NCI-H128 (cell line): ENCODE results near the gene CAPNS2.

Experiments used
- DNase-seq: peaks from one replicate; lab custom pipeline; 2025; ENCODE audit not compliant: unreplicated experiment; lab: John Stamatoyannopoulos, UW

CAPNS2 gene

DNA sequence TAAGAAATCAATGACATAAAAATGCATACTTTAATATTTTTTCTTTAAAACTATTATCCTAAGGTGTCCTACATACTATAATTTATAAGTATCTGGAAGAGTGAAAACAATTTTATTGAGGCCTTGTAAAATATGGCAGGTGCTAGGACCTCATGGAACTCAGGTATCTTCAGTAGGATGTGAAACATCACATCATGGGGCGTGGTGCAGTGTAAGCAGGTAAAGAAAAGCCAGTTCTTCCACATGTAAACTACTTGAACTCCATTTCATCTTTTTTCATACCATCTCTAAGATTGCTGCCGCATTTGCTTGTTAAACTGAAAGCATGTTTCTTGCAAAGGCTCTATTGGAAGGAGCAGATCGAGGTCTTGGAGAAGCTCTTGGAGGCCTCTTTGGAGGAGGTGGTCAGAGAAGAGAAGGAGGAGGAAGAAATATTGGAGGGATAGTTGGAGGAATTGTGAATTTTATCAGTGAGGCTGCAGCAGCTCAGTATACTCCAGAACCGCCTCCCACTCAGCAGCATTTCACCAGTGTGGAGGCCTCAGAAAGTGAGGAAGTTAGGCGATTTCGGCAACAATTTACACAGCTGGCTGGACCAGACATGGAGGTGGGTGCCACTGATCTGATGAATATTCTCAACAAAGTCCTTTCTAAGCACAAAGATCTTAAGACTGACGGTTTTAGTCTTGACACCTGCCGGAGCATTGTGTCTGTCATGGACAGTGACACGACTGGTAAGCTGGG is at the start of gene CAPNS2:
TSS of gene CAPNS2 (plus strand) at position 253 of the 744 bp plus-strand sequence. CDS start at position 326, 73 bp downstream.
- no peak for DNase-seq

DNA sequence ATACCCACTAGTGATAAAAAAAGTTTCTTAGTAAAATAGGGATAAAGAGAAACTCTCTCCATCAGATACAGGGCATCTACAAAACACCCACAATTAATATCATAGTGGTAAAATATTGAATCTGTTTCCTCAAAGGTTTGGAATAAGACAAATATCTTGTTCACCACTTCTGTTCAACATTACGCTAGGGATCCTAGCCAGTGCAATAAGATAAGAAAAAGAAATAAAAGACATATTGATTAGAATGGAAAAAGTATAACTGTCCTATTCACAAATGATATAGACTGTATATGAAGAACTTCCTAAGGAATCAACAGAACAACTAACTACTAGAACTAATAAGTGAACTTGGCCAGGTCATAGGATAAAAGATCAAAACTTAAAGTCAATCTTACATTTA is 44.7 kb upstream of the CAPNS2 start:
- no peak for DNase-seq

DNA sequence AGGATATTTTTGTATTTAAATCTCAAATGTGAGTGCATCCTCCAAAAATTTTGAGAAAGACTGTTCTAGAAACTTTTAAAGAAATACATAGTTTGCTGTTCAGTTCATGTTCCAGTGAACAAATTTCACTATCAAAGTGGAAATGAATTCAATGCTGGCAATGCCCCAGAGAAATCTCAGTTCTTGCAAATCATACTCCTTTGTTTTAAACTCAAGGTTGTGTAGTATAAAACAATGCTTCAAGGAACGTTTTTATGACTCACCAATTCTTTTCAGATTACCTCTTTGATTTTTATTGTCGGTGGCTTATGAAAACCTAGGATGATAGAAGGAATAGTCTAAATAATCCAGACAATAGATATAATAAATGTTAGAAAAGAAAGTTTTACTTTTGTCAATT is 40.0 kb upstream of the CAPNS2 start:
- no peak for DNase-seq

DNA sequence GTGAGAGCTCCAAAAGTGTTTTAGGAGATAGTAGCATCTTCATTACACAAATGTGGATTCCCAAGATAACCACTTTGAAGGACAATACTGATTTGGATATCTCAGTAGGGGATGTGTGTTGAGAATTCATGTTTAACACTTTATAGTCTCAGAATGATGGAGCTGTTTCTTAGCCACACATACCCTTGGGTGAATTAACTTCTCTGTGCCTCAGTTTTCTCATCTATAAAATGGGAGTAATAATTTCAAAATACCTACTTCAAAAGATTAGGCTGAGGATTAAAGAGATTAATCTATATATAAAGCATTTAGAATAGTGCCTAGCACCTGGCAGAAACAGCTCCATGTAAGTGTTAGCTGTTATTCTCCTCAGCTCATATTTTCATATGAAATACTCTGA is 38.6 kb upstream of the CAPNS2 start:
- no peak for DNase-seq

DNA sequence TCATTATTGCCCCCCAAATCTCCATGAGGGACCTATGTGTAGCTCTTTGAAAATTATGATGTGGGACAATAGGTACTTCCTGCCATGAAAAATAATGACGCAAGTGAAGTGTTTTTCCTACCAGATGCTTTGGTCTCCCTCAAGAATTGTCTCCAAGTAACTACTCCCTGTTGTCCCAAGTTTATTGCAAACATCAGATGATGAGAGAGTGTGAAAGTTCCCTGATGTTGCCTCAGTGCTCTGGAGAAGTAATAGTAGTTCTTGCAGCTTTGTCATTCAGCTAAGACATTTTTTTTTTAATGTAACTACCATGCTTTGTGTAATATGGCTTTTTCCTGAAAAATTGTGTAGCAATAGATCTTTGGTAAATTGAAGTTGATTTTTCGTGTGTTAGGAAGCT is 37.5 kb upstream of the CAPNS2 start:
- no peak for DNase-seq

DNA sequence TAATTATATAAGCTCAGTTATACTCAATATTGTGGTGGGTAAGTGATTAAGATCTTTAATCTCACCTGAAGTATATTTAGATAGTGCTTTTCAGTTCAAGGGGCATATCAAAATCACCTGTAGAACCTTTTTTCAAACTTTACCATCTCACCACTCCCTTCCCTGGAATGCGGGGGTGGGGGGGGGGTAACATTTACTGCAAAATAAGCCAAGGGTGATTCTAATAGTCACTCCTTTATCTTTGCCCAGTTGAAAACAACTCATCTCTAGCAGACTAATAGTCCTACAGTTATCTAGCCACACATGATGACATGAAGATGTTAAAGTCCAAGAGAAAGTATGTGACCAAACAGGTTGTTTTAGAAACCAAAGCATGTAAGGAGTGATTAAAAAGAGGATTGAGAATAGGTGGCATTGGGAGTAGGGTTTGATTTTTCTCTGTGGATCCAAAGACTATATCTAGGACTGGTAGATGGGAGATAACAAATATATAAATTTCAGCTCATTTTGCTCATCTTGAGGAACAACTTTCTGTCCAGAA is 36.1 kb upstream of the CAPNS2 start:
- no peak for DNase-seq

DNA sequence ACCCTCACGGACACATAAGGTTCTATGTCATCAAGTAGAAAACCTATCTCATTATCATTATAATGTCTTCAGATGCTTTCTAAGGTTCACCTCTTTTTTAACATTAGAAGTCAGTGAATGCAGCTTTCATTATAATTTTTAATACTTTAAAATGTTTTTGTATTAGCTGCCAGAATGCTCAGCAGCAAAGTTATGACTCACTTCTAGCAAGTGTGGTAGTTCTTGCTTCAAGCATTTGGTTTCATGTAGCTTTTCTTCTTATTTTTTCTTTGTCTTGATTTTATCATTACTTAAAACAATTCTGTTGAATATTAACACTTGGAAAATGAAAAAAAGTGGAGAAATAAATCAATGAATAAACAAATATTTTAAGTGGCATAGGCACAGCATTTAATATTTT is 34.3 kb upstream of the CAPNS2 start:
- no peak for DNase-seq

DNA sequence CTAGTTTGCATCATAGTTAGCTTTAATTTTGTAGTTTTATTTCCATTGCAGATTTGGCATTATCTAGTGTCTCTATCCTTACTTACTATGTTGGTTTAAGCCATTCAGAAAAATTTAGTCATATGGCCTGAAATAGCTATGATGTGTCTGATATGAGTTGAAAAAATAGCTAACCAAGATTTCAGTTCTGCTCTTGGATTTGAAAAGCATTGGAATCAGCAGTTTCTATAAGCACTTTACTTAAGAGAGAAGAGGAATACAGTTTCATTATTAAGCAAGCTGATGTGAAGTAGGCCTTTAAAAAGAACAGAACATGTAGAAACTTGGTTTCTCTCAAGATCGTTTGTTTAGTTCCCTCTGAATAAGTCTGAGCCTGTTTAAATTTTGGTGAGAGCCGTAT is 31.7 kb upstream of the CAPNS2 start:
- DNase-seq: no peak

DNA sequence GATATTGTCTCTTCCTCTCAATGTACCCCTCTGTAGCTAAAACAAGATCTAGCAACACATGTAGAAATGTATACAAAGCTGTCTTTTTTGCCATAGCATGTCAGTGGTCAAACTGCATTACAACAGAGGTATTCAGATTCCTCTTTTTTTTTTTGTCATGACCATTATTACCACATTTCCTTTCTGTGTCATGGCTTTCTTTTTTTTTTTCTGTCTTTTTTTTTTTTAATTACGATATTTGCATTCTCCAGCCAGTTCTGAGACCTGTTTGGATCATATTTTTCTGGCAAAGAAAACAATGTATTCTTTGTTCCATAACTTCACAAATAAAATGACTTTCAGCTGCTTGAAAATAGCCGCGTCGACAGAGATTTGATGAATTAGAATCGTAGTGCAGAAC is 27.4 kb upstream of the CAPNS2 start:
- DNase-seq: no peak

DNA sequence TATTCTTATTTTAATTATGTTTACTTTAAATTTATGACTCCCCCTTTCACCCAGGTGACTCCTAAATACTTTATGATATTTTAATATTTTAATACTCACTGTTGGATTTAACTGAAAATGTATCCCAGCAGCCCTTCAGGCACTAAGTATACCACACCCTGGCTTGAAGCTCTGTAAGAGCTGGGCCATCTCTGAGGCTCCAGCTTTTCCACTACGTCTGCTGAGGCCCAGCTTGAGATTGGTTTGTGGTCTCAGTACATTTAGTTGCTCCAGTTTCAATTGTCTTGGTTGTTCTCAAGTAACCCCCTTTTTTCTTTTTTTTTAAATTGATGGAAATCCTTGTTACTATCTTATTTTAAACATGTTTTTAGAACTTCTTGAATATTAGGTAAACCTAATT is 27.0 kb upstream of the CAPNS2 start:
- no peak for DNase-seq

DNA sequence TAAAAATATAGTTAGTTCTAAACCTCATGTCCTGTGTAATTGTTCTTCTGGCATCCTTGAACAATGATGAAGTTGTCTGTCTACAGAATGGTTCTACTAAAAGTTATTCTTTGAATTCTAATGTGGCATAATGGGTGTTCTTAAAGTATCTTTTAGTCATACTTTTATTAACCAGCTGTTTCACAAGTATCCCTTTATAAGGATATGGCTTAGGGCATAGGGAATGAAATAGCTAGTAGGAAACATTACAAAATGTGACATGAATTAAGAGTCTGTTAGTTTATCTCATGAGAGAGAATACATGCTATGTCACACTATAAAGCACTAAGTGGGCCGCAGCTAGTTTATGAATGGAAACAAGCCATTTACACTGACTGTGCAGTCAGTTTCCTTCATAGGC is 26.3 kb upstream of the CAPNS2 start:
- DNase-seq: no peak

DNA sequence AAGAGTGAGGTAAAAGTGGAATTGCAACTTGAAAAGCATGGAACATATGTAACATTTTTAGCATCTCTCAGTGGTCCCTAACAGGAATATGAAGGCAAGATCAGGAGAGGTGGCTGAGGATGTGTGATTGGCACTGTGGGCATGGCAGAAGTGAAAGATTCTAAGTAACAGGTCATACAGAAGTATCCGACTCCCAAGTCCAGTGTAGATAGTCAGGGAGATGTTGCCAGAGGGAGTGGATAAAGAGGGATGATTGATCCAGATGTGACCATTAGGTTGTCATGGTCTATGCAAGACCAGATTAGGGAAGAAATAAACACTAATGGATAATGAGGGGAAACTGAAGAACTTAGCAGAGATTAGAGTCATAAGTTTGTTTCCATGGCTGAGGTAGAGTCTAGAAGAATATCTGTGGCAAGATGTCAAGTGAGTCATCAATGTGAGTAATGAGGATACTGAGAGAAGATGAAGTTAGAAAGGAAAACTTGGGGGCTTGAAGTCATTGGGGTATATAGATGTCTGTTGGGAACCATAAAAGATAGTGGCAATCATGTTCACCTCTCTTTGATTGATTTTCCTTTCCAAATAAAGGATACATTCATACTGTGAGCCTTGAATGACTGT is 23.9 kb upstream of the CAPNS2 start:
- no peak for DNase-seq

DNA sequence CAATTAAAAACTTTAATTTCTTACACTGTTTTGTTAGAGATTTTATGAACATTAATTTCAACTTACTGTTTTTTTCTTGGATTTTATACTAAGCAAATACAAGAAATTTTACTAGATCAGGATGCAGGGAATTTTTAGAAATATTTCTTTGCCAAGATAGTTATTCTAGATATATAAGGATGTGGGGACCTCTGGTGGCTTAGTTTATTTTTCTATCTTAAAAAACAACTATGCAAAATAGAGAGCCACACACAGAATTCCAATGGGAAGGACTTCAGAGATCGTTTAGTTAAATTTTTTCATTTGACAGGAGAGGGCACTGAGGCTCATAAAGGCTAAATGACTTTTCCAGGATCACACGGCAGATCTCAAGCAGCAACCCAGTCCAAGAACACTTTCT is 23.0 kb upstream of the CAPNS2 start:
- DNase-seq: no peak

DNA sequence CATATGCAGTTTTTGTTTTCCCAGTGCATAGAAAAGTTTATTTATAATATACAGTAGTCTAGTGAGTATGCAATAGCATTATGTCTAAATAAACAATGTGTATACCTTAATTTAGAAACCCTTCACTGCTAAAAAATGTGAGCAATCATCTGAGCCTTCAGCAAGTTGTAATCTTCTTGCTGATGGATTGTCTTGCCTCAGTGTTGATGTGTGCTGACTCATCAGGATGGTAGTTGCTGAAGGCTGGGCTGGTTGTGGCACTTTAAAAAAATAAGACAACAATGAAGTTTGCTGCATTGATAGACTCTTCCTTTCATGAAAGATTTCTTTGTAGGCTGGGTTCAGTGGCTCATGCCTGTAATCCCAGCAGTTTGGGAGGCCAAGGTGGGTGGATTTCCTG is 13.9 kb upstream of the CAPNS2 start:
- DNase-seq: no peak

DNA sequence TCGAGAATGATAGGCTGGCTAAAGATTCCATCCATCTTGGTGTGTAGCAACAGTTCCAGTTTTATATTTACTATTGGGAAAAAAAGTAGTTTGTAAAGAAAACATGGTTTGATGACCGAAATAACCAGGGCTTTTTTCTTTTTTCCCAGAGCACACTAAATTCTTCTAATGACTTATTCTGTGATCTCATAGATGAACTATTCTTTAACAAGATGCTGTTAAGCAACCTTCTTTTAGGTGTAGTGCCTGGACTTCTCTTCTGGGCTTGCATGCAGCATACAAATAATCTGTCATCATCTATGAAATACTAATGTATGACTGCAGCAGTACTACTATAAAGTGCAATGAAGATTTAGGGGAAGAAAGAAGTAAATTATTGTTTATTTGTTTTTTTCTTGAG is 11.0 kb upstream of the CAPNS2 start:
- DNase-seq: no peak

DNA sequence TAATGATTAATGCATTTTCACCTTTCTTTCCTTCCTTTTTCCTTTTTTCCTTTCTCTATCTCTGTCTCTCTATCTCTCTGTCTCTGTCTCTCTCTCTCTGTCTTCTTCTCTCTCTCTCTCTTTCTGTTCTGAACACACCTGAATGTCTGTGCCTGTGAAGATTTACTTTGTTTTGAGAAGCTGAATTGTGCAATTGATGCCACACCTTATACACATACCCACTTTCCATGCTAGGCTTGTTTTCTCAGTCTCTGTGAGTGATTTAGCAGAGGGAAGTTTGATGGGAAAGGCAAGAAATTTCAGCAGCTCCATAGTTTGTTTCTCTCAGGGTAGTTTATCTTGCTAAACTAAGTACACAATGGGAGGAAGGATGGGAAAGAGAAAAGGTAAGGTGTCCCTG is 9.3 kb upstream of the CAPNS2 start:
- no peak for DNase-seq

DNA sequence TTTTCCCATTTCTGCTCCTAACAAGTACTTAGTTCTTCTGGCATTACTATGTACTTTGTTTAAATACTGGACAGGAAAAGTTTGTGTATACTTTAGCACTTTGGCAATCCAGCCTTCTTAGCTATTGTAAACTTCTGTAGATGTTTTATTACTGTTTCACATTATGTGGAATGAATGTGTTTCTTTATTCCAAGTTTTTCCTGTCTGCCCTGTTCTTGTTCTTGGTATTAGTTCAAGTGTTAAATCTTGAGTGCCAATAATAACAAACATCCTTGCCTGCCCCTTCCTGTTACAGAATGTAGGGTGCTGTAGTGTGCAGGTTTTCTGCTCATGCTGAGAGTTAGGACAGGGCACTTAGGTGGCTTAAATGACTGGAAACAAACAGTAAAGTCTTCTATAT is 7.3 kb upstream of the CAPNS2 start:
- no peak for DNase-seq

DNA sequence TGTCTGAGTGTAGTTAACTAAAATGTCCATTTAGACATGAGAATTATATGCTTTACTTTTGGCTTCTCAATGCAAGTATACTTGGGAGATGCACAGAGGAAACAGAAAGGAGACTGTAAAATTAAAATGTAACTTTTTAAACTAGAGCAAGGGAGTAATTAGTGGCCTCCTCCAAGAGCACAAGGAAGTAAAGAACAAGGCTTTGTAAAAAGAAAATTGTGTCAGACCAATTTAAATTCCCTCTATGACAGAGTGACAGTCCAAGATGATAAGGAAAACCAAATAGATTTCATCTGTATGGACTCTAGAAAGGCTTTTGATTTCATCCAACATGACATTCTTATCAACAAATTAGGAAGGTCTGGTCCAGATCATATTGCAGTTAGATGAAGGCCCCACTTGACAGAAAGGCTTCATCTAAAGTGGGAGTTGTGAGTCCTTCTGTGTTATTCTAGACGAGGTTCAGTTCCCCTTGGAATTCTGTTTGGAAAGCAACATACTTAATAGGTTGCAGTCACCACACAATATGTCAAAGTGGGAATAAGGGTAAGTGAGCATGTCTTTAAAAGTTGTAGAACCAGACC is 6.5 kb upstream of the CAPNS2 start:
- no peak for DNase-seq

DNA sequence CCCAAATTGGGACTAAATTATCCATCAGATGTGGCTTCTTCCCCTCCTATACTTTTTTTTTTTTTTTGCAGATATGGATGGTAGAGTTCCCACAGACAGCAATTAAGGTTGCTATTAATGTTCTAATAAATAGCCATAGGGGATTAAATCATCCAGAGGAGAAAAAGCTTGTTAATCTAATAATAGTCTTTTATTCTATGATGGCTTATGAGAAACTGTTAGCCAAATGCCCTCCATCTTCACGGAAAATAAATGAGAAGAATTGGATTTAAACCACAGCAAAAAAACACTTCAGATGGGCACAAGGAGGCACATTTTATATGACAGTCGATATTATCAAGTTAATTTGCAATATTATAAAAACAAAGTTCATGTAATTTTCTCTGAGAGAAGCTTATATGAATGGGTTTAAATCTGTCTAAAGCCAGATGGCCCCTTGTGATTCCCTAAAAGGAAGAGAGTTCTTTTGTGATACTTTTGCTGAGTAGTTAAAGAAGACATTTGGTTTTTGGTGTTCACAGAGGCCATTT is 5.1 kb upstream of the CAPNS2 start:
- DNase-seq: no peak

DNA sequence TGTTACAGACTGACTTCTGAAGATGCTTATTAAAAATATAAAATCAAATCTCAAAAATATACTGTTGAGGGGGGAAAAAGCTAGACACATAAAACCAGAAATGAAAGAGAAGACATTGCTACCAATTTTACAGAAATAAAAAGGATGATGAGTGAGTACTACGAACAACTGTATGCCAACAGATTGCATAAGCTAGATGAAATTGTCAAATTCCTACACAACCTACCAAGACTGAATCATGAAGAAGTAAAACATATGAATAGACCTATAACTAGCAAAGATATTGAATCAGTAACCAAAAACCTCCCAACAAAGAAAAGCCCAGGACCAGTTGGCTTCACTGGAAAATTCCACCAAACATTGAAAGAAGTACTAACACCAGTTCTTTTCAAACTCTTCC is 3.5 kb upstream of the CAPNS2 start:
- no peak for DNase-seq

DNA sequence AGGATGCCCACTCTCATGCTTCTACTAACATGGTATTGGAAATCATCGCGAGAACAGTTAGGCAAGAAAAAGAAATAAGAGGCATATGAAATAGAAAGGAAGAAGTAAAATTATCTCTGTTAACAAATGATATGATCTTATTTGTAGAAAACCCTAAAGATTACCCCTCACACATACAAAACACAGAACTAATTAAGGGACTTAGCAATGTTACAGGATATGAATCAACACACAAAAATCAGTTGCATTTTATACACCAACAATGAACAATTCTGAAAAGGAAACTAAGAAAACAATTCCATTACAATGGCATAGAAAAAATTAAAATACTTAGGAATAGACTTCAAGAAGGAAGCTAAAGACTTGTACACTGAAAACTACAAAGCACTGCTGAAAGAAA is 2.7 kb upstream of the CAPNS2 start:
- no peak for DNase-seq

DNA sequence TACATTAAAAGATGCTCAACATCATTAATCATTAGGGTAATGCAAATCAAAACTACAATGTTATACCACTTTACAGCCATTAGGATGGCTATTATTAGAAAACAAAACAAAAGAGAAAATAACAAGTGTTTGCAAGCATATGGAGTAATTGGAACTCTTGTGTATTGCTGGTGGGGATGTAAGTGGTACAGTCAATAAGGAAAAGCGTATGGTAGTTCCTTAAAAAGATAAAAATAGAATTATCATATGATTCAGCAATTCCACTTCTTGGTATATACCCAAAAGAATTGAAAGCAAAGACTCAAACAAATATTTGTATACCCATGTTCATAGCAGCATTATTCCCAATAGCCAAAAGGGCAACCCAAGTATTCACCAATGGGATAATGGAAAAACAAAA is 1.4 kb upstream of the CAPNS2 start:
- DNase-seq: no peak
